ENCODE data around the gene DUSP10. TPM values are rescaled to one million over a fixed set of nuclear protein-coding genes. Genes with fewer than 3 reads are reported as not detected.

Gene DUSP10
- total and polyA plus RNA-seq, 8 donors: 4.7 to 14.5 (median 9.3) TPM

- no peak overlapping the region for H3K4me3 ChIP-seq
- TF ChIP-seq, protein P1, sequence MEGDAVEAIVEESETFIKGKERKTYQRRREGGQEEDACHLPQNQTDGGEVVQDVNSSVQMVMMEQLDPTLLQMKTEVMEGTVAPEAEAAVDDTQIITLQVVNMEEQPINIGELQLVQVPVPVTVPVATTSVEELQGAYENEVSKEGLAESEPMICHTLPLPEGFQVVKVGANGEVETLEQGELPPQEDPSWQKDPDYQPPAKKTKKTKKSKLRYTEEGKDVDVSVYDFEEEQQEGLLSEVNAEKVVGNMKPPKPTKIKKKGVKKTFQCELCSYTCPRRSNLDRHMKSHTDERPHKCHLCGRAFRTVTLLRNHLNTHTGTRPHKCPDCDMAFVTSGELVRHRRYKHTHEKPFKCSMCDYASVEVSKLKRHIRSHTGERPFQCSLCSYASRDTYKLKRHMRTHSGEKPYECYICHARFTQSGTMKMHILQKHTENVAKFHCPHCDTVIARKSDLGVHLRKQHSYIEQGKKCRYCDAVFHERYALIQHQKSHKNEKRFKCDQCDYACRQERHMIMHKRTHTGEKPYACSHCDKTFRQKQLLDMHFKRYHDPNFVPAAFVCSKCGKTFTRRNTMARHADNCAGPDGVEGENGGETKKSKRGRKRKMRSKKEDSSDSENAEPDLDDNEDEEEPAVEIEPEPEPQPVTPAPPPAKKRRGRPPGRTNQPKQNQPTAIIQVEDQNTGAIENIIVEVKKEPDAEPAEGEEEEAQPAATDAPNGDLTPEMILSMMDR (IDR thresholded peaks at IDR 0.05): no peak
- no peaks in the 10 kb centered on the region for H3K9me3 ChIP-seq
- DNase-seq (no peak), ATAC-seq (peak in 2 of 4 donors; percentile 10 to 11), FAIRE-seq (no peak)
- intact Hi-C loops (cut with DNase I): no loop called here
- WGBS, 2 donors: 76 to 82% methylated on average over 1 of the region's 1 CpG
- H3K27me3 ChIP-seq: no peaks in the 10 kb centered on the region
- H3K4me1 ChIP-seq: peaks cover 33 to 81% (median 68%) of the 10 kb centered on the region in 3 donors
- no peaks in the 10 kb centered on the region for H3K36me3 ChIP-seq
- peak overlapping the region in 2 of 4 donors; percentile 68 to 84 for H3K27ac ChIP-seq
Measured at GRCh38 chr1:221712198-221712684, 29.6 kb downstream of the DUSP10 start.

GRCh38 chr1:221711656-221712055, 30.2 kb downstream of the DUSP10 start:
- H3K27ac ChIP-seq: peak overlapping the region in 2 of 4 donors; percentile 68 to 84
- no peak for ATAC-seq

GRCh38 chr1:221711063-221711577, 30.8 kb downstream of the DUSP10 start:
- no peaks in the 10 kb centered on the region for H3K9me3 ChIP-seq
- no peaks in the 10 kb centered on the region for H3K36me3 ChIP-seq
- H3K4me1 ChIP-seq: peaks cover 27 to 70% (median 59%) of the 10 kb centered on the region in 3 donors
- no peak overlapping the region for H3K4me3 ChIP-seq
- H3K27ac ChIP-seq: peak overlapping the region in 2 of 4 donors; percentile 68 to 84
- DNase-seq (peak in 1 of 6 donors; percentile 26), FAIRE-seq (no peak), ATAC-seq (peak in 3 of 4 donors; percentile 3 to 16 (median 5))
- no peaks in the 10 kb centered on the region for H3K27me3 ChIP-seq
- intact Hi-C loops (cut with DNase I): no loop called here
- WGBS, 2 donors: 46 to 50% methylated on average over 3 of the region's 3 CpGs
- TF ChIP-seq, protein P1 (IDR thresholded peaks at IDR 0.05): no peak

More at GRCh38 chr1:221711656-221712055, 30.2 kb downstream of the DUSP10 start:
- Histone ChIP-seq H3K4me3 (no peak overlapping the region), H3K36me3 (no peaks in the 10 kb centered on the region), H3K27me3 (no peaks in the 10 kb centered on the region), H3K4me1 (peaks cover 27 to 75% (median 62%) of the 10 kb centered on the region in 3 donors), H3K9me3 (no peaks in the 10 kb centered on the region)
- DNase-seq (no peak), FAIRE-seq (no peak)
- intact Hi-C loops (cut with DNase I): no loop called here
- WGBS, 2 donors: 93 to 96% methylated on average over 1 of the region's 1 CpG
- TF ChIP-seq, protein P1 (IDR thresholded peaks at IDR 0.05): no peak

- FAIRE-seq (no peak), DNase-seq (no peak), ATAC-seq (no peak)
- Histone ChIP-seq H3K4me3 (no peak overlapping the region), H3K4me1 (peaks cover 27 to 59% (median 46%) of the 10 kb centered on the region in 3 donors), H3K9me3 (no peaks in the 10 kb centered on the region), H3K36me3 (peaks cover 0 to 10% (median 0%) of the 10 kb centered on the region in 3 donors), H3K27ac (peak overlapping the region; percentile 23 to 84 (median 50)), H3K27me3 (no peaks in the 10 kb centered on the region)
- intact Hi-C loops (cut with DNase I): no loop called here
- TF ChIP-seq, protein P1 (IDR thresholded peaks at IDR 0.05): no peak
- WGBS, 2 donors: 71 to 98% methylated on average over 3 of the region's 3 CpGs
Measured at GRCh38 chr1:221709854-221710253, 32.0 kb downstream of the DUSP10 start.

DNA sequence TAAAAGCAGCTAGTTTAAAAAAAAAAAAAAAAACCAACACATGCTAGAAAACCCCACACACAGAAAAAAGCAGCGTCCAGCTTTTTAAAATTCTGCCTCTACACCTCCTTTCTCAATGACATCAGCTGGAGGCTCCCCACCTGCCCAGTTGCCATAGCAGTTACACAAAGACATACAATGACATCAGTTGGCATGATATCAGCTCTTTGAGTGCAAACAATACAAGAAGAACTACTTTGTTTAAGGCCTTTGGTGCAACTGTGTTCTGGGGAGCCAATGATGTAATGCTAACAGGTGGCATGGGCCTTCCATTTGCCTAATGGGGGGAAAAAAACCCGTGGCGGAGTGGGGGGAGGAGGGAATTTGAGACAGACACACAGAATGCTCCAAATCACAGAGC, 32.9 kb downstream of the DUSP10 start:
- peak in 5 of 6 donors; percentile 72 to 86 (median 78) for DNase-seq
- TF ChIP-seq, protein P1 (IDR thresholded peaks at IDR 0.05): no peak
- H3K4me1 ChIP-seq: peaks cover 27 to 51% (median 38%) of the 10 kb centered on the region in 3 donors
- H3K9me3 ChIP-seq: no peaks in the 10 kb centered on the region
- H3K4me3 ChIP-seq: no peak overlapping the region
- H3K36me3 ChIP-seq: peaks cover 0 to 10% (median 0%) of the 10 kb centered on the region in 3 donors
- peak; percentile 82 to 94 (median 92) for ATAC-seq
- intact Hi-C loops (cut with DNase I): no loop called here
- H3K27me3 ChIP-seq: no peaks in the 10 kb centered on the region
- FAIRE-seq: peak; percentile 87
- H3K27ac ChIP-seq: peak overlapping the region; percentile 14 to 84 (median 50)
- 21 to 29% methylated on average over 3 of the region's 3 CpGs for WGBS, 2 donors
